SK-N-SH (cell line): ENCODE data around the gene MAP4K4. TPM values are rescaled to one million over a fixed set of nuclear protein-coding genes. Genes with fewer than 3 reads are reported as not detected.

Experiments
- CTCF ChIA-PET: fragments of 300-600, 350-600 bp; formaldehyde crosslinking; extraction: SDS; loops from one replicate; lab custom pipeline; 2021; lab: Yijun Ruan, JAX
- POLR2A ChIA-PET: fragments of 350-600 bp; sonication (Branson Sonifier 250); formaldehyde crosslinking; extraction: SDS; loops from one replicate; lab custom pipeline; 2020; ENCODE audit warnings: antibody characterized with exemption, inconsistent platforms; lab: Yijun Ruan, JAX
- DNase-seq: peaks from one replicate; pipeline ENCODE4 v3.0.0; 2012
- H2AFZ ChIP-seq: fragments of 200-600 bp; sonication (generic); 2 replicates; pipeline ENCODE4 v1.8.1; 2016; ENCODE audit warnings: antibody characterized with exemption, mild to moderate bottlenecking, low read depth
- H3F3A ChIP-seq: fragments of 200-600 bp; sonication (generic); replicated peaks from 2 replicates; pipeline ENCODE3; 2016; ENCODE audit warnings: antibody characterized with exemption, mild to moderate bottlenecking; ENCODE audit not compliant: insufficient read depth
- H3K27ac ChIP-seq, 2 experiments: fragments of 200-500 bp in 1 of 2; fragments of 200-600 bp in 1 of 2; sonication (Bioruptor generic) in 1 of 2; sonication (generic), shearing (Covaris generic) in 1 of 2; 2 replicates each; pipeline versions ENCODE4 v1.5.1 to v1.6.1; 2014 to 2016; ENCODE audit warnings: low read depth in 2 of 2, inconsistent platforms in 1 of 2, low read length in 1 of 2, mild to moderate bottlenecking in 1 of 2, mixed read lengths in 1 of 2
- H3K27me3 ChIP-seq: fragments of 200-600 bp; sonication (generic), shearing (Covaris generic); 2 replicates; pipeline ENCODE4 v1.6.1; 2016; ENCODE audit warnings: mixed run types; ENCODE audit not compliant: insufficient read depth
- H3K36me3 ChIP-seq, 2 experiments: fragments of 200-500 bp in 1 of 2; fragments of 200-600 bp in 1 of 2; sonication (Bioruptor generic) in 1 of 2; sonication (generic) in 1 of 2; replicated peaks in 1 of 2; 2 replicates each; pipeline versions ENCODE3 to v1.5.1; 2014 to 2016; ENCODE audit warnings: low read length in 1 of 2, mild to moderate bottlenecking in 1 of 2; ENCODE audit not compliant: insufficient read depth in 2 of 2, control insufficient read depth in 1 of 2
- H3K4me1 ChIP-seq, 2 experiments: fragments of 200-500 bp in 1 of 2; fragments of 200-600 bp in 1 of 2; sonication (Bioruptor generic) in 1 of 2; sonication (generic), shearing (Covaris generic) in 1 of 2; 2 replicates each; pipeline versions ENCODE4 v1.5.1 to v1.6.1; 2014 to 2016; ENCODE audit warnings: low read depth in 1 of 2, low read length in 1 of 2, mixed run types in 1 of 2; ENCODE audit not compliant: insufficient read depth in 2 of 2, control insufficient read depth in 1 of 2
- H3K4me2 ChIP-seq: fragments of 200-600 bp; sonication (generic), shearing (Covaris generic); 2 replicates; pipeline ENCODE4 v1.6.1; 2017; ENCODE audit warnings: mixed run types
- H3K4me3 ChIP-seq, 2 experiments: fragments of 200-500 bp in 1 of 2; fragments of 200-600 bp in 1 of 2; sonication (Bioruptor generic) in 1 of 2; sonication (generic), shearing (Covaris generic) in 1 of 2; 2 replicates each; pipeline versions ENCODE4 v1.5.1 to v1.8.1; 2014 to 2016; ENCODE audit warnings: low read depth in 2 of 2, inconsistent platforms in 1 of 2, low read length in 1 of 2, mild to moderate bottlenecking in 1 of 2, mixed read lengths in 1 of 2, moderate library complexity in 1 of 2
- H3K79me2 ChIP-seq: fragments of 200-600 bp; sonication (generic); 2 replicates; pipeline ENCODE4 v1.8.1; 2017; ENCODE audit warnings: mild to moderate bottlenecking; ENCODE audit not compliant: insufficient read depth
- H3K9ac ChIP-seq: fragments of 200-600 bp; sonication (generic); 2 replicates; pipeline ENCODE4 v1.6.1; 2017; ENCODE audit warnings: mixed run types
- H3K9me2 ChIP-seq: fragments of 200-600 bp; sonication (generic); 2 replicates; pipeline ENCODE4 v1.6.1; 2017; ENCODE audit warnings: mixed run types
- H3K9me3 ChIP-seq: fragments of 200-600 bp; sonication (generic); 2 replicates; pipeline ENCODE4 v1.6.1; 2017; ENCODE audit warnings: mixed run types, mild to moderate bottlenecking, moderate library complexity
- H4K20me1 ChIP-seq: fragments of 200-600 bp; sonication (generic); 2 replicates; pipeline ENCODE4 v1.6.1; 2017; ENCODE audit warnings: mild to moderate bottlenecking, mixed run types; ENCODE audit not compliant: insufficient read depth
- CHD2 ChIP-seq: fragments of 150-350 bp; IDR thresholded peaks from 2 replicates; pipeline ENCODE4 v1.6.1; 2018; ENCODE audit warnings: low read length; ENCODE audit not compliant: partially characterized antibody
- ELF1 ChIP-seq: IDR thresholded peaks from 2 replicates; pipeline ENCODE4 v1.4.0; 2012
- EP300 ChIP-seq, 2 experiments: IDR thresholded peaks; 2 replicates each; pipeline versions ENCODE4 v1.4.0 to v1.6.1; 2012; ENCODE audit warnings: borderline replicate concordance in 1 of 2, low read depth in 1 of 2, low read length in 1 of 2
- EZH2phosphoT487 ChIP-seq: fragments of 200-600 bp; sonication (generic); IDR thresholded peaks from 2 replicates; pipeline ENCODE4 v1.6.1; 2017; ENCODE audit warnings: low read depth, mixed run types, mild to moderate bottlenecking, antibody characterized with exemption, moderate library complexity, borderline replicate concordance
- FOXM1 ChIP-seq: IDR thresholded peaks from 2 replicates; pipeline ENCODE4 v1.4.0; 2012; ENCODE audit warnings: low read depth, mild to moderate bottlenecking
- GATA2 ChIP-seq: sonication (generic); formaldehyde crosslinking; IDR thresholded peaks from 2 replicates; pipeline ENCODE4 v1.5.0; 2020; ENCODE audit warnings: mild to moderate bottlenecking, missing genetic modification reagents
- JUND ChIP-seq: IDR thresholded peaks from 2 replicates; pipeline ENCODE4 v1.4.0; 2012
- MAX ChIP-seq: IDR thresholded peaks from 2 replicates; pipeline ENCODE4 v1.4.0; 2012; ENCODE audit warnings: low read depth
- MXI1 ChIP-seq: IDR thresholded peaks from 2 replicates; pipeline ENCODE4 v1.6.1; 2012; ENCODE audit warnings: mild to moderate bottlenecking, low read depth, low read length, improper control_type of control experiment
- NFIC ChIP-seq: IDR thresholded peaks from 2 replicates; pipeline ENCODE4 v1.4.0; 2012; ENCODE audit warnings: borderline replicate concordance
- PBX3 ChIP-seq: IDR thresholded peaks from 2 replicates; pipeline ENCODE4; 2012
- RAD21 ChIP-seq: IDR thresholded peaks from 2 replicates; pipeline ENCODE4 v1.6.1; 2012; ENCODE audit warnings: mild to moderate bottlenecking, low read length
- RCOR1 ChIP-seq: fragments of 150-350 bp; IDR thresholded peaks from 2 replicates; pipeline ENCODE4 v1.6.1; 2017; ENCODE audit warnings: antibody characterized with exemption, low read length
- SIN3A ChIP-seq: IDR thresholded peaks from 2 replicates; pipeline ENCODE4 v1.6.1; 2012; ENCODE audit warnings: low read depth, mild to moderate bottlenecking, low read length, moderate library complexity, borderline replicate concordance
- TCF12 ChIP-seq: IDR thresholded peaks from 2 replicates; pipeline ENCODE4 v1.4.0; 2012
- TEAD4 ChIP-seq: IDR thresholded peaks from 2 replicates; pipeline ENCODE4 v1.4.0; 2012; ENCODE audit warnings: mild to moderate bottlenecking, borderline replicate concordance; ENCODE audit not compliant: insufficient read depth
- YY1 ChIP-seq: IDR thresholded peaks from 2 replicates; pipeline ENCODE4 v1.4.0; 2012; ENCODE audit warnings: low read depth, mild to moderate bottlenecking
- WGBS: methylation state at CpG from one replicate; pipeline ENCODE4 v1.1.6; 2017; ENCODE audit warnings: low lambda C conversion rate; 5-methylcytosine and 5-hydroxymethylcytosine counted together
- polyA plus RNA-seq, 3 experiments: library from polyadenylated mRNA; depleted of rRNA; stranded (reverse); fragments of >200 nt; gene quantifications; 2 replicates each; pipeline ENCODE4 v1.2.3, GENCODE V29; 2012
- TF ChIP-seq, protein P1 (sequence below): IDR thresholded peaks from 2 replicates; pipeline ENCODE4 v1.6.1; 2012; ENCODE audit warnings: mild to moderate bottlenecking, low read depth, low read length, moderate library complexity
- TF ChIP-seq, protein P2 (sequence below): IDR thresholded peaks from 2 replicates; pipeline ENCODE4 v1.4.0; 2012; ENCODE audit warnings: low read depth, borderline replicate concordance
- TF ChIP-seq, protein P3 (sequence below): fragments of 200-600 bp; sonication (generic); IDR thresholded peaks from 2 replicates; pipeline ENCODE4 v1.6.1; 2017; ENCODE audit warnings: antibody characterized with exemption, mild to moderate bottlenecking, moderate library complexity

Gene MAP4K4
- polyA plus RNA-seq, 1 of the 3 experiments (the other 2 are of a cell fraction) = 72.9 TPM

DNA sequence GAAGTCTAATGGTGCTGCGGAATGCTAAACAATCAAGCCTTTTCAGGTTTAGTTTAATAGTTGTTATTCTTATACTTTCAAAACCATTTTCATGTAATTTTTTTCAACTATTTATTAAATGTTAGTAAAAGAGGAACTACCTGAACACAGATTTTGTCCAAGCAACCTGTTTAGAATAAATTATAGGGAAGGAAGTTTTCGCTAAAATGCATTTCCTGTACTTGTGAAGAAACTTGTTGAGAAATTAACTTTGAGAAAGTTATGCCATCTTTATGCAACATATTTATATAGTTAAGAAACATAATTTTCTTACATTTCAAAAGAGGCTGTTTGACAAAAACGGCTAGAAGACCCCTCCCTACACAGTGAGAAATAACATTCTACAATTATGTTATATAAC, 16.6 kb downstream of the MAP4K4 start (continued):
- TF ChIP-seq YY1 (no peak), RAD21 (no peak), PBX3 (no peak), EP300 (IDR thresholded peaks at IDR 0.05; ENCODE audit: borderline replicate concordance in 1 of 2, low read depth in 1 of 2, low read length in 1 of 2) (no peak), TEAD4 (no peak), FOXM1 (no peak), ELF1 (no peak)

- Histone ChIP-seq H4K20me1 (peaks cover 99% of the 10 kb centered on the region), H3K27ac (peak overlapping the region in 1 of 2 experiments; percentile 5; a peak in 1 of 4 replicates), H3K9ac (no peak overlapping the region), H3K27me3 (no peaks in the 10 kb centered on the region), H3K79me2 (peaks cover 99% of the 10 kb centered on the region), H3F3A (peaks cover 22% of the 10 kb centered on the region), H3K4me1 (peaks cover 2 to 37% of the 10 kb centered on the region in 2 experiments), H3K36me3 (peaks cover 0 to 29% of the 10 kb centered on the region in 2 experiments), H2AFZ (no peak overlapping the region), H3K9me2 (no peaks in the 10 kb centered on the region), H3K4me2 (no peak overlapping the region), H3K4me3 (no peak overlapping the region), H3K9me3 (no peaks in the 10 kb centered on the region)
- POLR2A ChIA-PET = no interaction called here
- CTCF ChIA-PET = interaction anchor here (0.9 to 1.5 kb wide), 4 partner anchors 10 to 114 kb away, joined by 3 to 5 read pairs (median 4); no protein-coding TSS in a partner anchor
- 96% methylated on average over 9 of the region's 9 CpGs for WGBS
- DNase-seq = no peak
- TF ChIP-seq JUND (no peak), ELF1 (no peak), RCOR1 (no peak), PBX3 (no peak), SIN3A (no peak), GATA2 (no peak), MAX (no peak), EP300 (IDR thresholded peaks at IDR 0.05; ENCODE audit: borderline replicate concordance in 1 of 2, low read depth in 1 of 2, low read length in 1 of 2) (no peak), FOXM1 (no peak), RAD21 (no peak), MXI1 (no peak), YY1 (no peak), NFIC (no peak), EZH2phosphoT487 (no peak), CHD2 (no peak), TCF12 (no peak)
- TF ChIP-seq, protein P1, sequence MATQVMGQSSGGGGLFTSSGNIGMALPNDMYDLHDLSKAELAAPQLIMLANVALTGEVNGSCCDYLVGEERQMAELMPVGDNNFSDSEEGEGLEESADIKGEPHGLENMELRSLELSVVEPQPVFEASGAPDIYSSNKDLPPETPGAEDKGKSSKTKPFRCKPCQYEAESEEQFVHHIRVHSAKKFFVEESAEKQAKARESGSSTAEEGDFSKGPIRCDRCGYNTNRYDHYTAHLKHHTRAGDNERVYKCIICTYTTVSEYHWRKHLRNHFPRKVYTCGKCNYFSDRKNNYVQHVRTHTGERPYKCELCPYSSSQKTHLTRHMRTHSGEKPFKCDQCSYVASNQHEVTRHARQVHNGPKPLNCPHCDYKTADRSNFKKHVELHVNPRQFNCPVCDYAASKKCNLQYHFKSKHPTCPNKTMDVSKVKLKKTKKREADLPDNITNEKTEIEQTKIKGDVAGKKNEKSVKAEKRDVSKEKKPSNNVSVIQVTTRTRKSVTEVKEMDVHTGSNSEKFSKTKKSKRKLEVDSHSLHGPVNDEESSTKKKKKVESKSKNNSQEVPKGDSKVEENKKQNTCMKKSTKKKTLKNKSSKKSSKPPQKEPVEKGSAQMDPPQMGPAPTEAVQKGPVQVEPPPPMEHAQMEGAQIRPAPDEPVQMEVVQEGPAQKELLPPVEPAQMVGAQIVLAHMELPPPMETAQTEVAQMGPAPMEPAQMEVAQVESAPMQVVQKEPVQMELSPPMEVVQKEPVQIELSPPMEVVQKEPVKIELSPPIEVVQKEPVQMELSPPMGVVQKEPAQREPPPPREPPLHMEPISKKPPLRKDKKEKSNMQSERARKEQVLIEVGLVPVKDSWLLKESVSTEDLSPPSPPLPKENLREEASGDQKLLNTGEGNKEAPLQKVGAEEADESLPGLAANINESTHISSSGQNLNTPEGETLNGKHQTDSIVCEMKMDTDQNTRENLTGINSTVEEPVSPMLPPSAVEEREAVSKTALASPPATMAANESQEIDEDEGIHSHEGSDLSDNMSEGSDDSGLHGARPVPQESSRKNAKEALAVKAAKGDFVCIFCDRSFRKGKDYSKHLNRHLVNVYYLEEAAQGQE = no peak
- TF ChIP-seq, protein P2, sequence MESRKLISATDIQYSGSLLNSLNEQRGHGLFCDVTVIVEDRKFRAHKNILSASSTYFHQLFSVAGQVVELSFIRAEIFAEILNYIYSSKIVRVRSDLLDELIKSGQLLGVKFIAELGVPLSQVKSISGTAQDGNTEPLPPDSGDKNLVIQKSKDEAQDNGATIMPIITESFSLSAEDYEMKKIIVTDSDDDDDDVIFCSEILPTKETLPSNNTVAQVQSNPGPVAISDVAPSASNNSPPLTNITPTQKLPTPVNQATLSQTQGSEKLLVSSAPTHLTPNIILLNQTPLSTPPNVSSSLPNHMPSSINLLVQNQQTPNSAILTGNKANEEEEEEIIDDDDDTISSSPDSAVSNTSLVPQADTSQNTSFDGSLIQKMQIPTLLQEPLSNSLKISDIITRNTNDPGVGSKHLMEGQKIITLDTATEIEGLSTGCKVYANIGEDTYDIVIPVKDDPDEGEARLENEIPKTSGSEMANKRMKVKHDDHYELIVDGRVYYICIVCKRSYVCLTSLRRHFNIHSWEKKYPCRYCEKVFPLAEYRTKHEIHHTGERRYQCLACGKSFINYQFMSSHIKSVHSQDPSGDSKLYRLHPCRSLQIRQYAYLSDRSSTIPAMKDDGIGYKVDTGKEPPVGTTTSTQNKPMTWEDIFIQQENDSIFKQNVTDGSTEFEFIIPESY = no peak
- TF ChIP-seq, protein P3, sequence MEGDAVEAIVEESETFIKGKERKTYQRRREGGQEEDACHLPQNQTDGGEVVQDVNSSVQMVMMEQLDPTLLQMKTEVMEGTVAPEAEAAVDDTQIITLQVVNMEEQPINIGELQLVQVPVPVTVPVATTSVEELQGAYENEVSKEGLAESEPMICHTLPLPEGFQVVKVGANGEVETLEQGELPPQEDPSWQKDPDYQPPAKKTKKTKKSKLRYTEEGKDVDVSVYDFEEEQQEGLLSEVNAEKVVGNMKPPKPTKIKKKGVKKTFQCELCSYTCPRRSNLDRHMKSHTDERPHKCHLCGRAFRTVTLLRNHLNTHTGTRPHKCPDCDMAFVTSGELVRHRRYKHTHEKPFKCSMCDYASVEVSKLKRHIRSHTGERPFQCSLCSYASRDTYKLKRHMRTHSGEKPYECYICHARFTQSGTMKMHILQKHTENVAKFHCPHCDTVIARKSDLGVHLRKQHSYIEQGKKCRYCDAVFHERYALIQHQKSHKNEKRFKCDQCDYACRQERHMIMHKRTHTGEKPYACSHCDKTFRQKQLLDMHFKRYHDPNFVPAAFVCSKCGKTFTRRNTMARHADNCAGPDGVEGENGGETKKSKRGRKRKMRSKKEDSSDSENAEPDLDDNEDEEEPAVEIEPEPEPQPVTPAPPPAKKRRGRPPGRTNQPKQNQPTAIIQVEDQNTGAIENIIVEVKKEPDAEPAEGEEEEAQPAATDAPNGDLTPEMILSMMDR = no peak
Observed at GRCh38 chr2:101717071-101717845, 19.8 kb downstream of the MAP4K4 start.
